ENCODE measurements around the gene STRIP2. TPM values are rescaled to one million over a fixed set of nuclear protein-coding genes. Genes with fewer than 3 reads are reported as not detected.

Gene STRIP2
- total RNA-seq, 6 donors from 2014 or later, result 1.0 to 5.2 (median 1.7) TPM

DNA sequence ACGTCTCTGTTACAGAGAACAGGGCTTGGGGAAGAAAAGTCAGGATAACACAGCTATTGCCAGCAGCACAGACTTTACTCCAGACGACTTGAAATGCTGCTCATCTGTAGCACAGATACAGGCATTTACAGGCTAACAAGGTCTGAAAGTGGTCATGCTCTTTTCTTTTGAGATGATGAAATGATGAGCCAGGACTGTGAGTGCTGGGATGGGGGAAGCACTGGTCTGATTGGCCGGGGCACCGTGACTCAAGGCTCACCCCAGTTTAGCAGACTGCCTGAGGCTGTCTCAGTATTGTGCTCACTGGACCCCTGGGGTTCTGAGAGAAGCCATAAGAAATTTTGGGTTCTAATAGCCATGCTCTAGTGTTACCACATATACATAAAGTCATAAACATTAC lies 80.5 kb downstream of the STRIP2 start:
- ATAC-seq (ENCODE audit: low FRiP score in 2 of 2) (no peak), DNase-seq (no peak)
- no peak overlapping the region for H3K27ac ChIP-seq
- no peaks in the 10 kb centered on the region for H3K9me3 ChIP-seq
- TF ChIP-seq EP300 (IDR thresholded peaks at IDR 0.05) (no peak), POLR2A (IDR thresholded peaks at IDR 0.05) (no peak), POLR2AphosphoS5 (IDR thresholded peaks at IDR 0.05) (no peak)
- TF ChIP-seq, protein P1, sequence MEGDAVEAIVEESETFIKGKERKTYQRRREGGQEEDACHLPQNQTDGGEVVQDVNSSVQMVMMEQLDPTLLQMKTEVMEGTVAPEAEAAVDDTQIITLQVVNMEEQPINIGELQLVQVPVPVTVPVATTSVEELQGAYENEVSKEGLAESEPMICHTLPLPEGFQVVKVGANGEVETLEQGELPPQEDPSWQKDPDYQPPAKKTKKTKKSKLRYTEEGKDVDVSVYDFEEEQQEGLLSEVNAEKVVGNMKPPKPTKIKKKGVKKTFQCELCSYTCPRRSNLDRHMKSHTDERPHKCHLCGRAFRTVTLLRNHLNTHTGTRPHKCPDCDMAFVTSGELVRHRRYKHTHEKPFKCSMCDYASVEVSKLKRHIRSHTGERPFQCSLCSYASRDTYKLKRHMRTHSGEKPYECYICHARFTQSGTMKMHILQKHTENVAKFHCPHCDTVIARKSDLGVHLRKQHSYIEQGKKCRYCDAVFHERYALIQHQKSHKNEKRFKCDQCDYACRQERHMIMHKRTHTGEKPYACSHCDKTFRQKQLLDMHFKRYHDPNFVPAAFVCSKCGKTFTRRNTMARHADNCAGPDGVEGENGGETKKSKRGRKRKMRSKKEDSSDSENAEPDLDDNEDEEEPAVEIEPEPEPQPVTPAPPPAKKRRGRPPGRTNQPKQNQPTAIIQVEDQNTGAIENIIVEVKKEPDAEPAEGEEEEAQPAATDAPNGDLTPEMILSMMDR (IDR thresholded peaks at IDR 0.05), result no peak
- no peaks in the 10 kb centered on the region for H3K36me3 ChIP-seq
- H3K27me3 ChIP-seq, result no peaks in the 10 kb centered on the region
- H3K4me3 ChIP-seq, result no peak overlapping the region
- H3K4me1 ChIP-seq, result no peaks in the 10 kb centered on the region
- WGBS, 2 donors, result 55 to 65% methylated on average over 4 of the region's 4 CpGs

DNA sequence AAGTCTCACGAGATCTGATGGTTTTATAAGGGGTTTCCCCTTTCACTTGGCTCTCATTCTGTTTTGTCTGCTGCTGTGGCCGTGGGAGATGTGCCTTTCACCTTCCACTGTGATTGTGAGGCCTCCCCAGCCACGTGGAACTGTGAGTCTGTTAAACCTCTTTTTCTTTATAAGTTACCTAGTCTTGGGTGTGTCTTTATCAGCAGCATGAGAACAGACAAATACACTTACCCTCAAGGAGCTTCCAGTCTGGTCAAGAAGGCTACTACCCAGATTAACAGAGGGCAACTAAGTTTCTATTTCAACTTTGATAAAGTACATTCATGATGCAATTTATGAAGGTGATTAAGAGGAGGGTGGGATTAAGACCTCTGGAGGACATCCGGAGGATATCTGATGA lies 81.1 kb downstream of the STRIP2 start:
- Histone ChIP-seq H3K9me3 (no peaks in the 10 kb centered on the region), H3K4me3 (no peak overlapping the region), H3K27me3 (no peaks in the 10 kb centered on the region), H3K27ac (no peak overlapping the region), H3K4me1 (no peaks in the 10 kb centered on the region), H3K36me3 (no peaks in the 10 kb centered on the region)
- TF ChIP-seq, protein P1 (IDR thresholded peaks at IDR 0.05), result no peak
- TF ChIP-seq EP300 (IDR thresholded peaks at IDR 0.05) (no peak), POLR2AphosphoS5 (IDR thresholded peaks at IDR 0.05) (no peak), POLR2A (IDR thresholded peaks at IDR 0.05) (no peak)
- 81% methylated on average over 4 of the region's 4 CpGs for WGBS, 2 donors
- DNase-seq, result no peak
- no peak for ATAC-seq (ENCODE audit: low FRiP score in 2 of 2)

GRCh38 chr7:129517931-129518330 lies 83.7 kb downstream of the STRIP2 start:
- Histone ChIP-seq H3K9me3 (no peaks in the 10 kb centered on the region), H3K27ac (no peak overlapping the region), H3K36me3 (no peaks in the 10 kb centered on the region), H3K4me3 (no peak overlapping the region), H3K27me3 (no peaks in the 10 kb centered on the region), H3K4me1 (no peaks in the 10 kb centered on the region)
- ATAC-seq (ENCODE audit: low FRiP score in 2 of 2), result no peak
- WGBS, 2 donors, result 72 to 77% methylated on average over 6 of the region's 6 CpGs
- no peak for TF ChIP-seq POLR2AphosphoS5 (IDR thresholded peaks at IDR 0.05)
- no peak for TF ChIP-seq EP300 (IDR thresholded peaks at IDR 0.05)
- TF ChIP-seq, protein P1 (IDR thresholded peaks at IDR 0.05), result no peak
- no peak for TF ChIP-seq POLR2A (IDR thresholded peaks at IDR 0.05)
- DNase-seq, result no peak

- no peak for TF ChIP-seq POLR2A (IDR thresholded peaks at IDR 0.05)
- TF ChIP-seq POLR2AphosphoS5 (IDR thresholded peaks at IDR 0.05), result no peak
- TF ChIP-seq EP300 (IDR thresholded peaks at IDR 0.05), result no peak
- TF ChIP-seq, protein P1 (IDR thresholded peaks at IDR 0.05), result no peak
- no peak overlapping the region for H3K27ac ChIP-seq
- H3K9me3 ChIP-seq, result no peaks in the 10 kb centered on the region
- H3K36me3 ChIP-seq, result no peaks in the 10 kb centered on the region
- H3K4me3 ChIP-seq, result no peak overlapping the region
- no peaks in the 10 kb centered on the region for H3K27me3 ChIP-seq
- ATAC-seq (ENCODE audit: low FRiP score in 2 of 2), result no peak
- no peak for DNase-seq
- no peaks in the 10 kb centered on the region for H3K4me1 ChIP-seq
- WGBS, 2 donors, result 43 to 51% methylated on average over 5 of the region's 5 CpGs
Observed at GRCh38 chr7:129519464-129519863, 85.2 kb downstream of the STRIP2 start.
